Stimulated activated CD4-positive, alpha-beta T cell treated with anti-CD3 and anti-CD28 coated beads, Interleukin-12 subunit alpha, Interleukin-12 subunit beta, amount 100 ng/mL, for 48 hours (primary cell): Measurements from ENCODE around the gene NR2C1.
"Not testable (repeated sequence)": the region's sequence is repeated elsewhere in the genome, so short reads cannot be mapped to it uniquely, and the experiment has no call there.

Experiments used
- DNase-seq, 3 donors: peaks; one replicate each; pipeline ENCODE4 v3.0.0-alpha.2; 2020; ENCODE audit warnings: low read depth in 2 of 3, low spot score in 1 of 3

Gene NR2C1

DNA sequence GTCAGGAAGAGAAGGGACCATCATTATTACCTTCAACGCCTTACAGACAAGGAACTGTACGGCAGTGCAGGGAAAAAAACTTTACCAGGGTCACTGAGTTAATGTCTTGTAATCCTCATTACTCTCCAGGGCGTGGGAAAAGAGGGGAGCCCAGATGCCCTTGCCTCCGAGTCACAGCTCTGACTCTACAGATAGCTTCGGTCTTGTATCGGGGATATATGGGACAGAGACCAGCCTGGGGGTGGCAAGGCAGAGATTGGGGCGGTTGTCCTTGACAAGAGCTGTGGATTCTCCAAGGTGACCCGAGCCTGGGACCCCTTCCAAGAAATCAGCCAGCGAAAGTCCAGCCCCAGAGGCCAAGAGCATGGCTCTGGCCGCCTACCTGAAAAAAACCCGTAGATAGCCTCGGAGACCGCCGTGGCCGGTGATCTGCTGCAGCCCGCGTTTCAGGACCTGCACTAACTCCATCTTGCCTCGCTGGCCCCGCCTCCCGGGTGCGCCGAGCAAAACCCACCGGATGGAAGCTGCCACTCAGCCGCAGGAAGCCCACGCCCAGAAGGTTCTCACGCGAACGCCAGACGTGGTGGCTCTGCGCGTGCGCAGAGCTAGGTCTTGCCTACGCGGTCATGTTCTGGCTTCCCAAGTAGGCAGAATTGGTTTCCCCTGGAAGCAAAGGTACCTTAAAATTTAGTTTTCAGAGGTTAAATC lies 70.1 kb downstream of the NR2C1 start, which contains the start of gene NDUFA12:
TSS of gene NDUFA12 (minus strand) at position 485 of the 708 bp plus-strand sequence. CDS start at position 468, 17 bp downstream.
- DNase-seq, result peak; percentile 91 to 96 (median 92)

DNA sequence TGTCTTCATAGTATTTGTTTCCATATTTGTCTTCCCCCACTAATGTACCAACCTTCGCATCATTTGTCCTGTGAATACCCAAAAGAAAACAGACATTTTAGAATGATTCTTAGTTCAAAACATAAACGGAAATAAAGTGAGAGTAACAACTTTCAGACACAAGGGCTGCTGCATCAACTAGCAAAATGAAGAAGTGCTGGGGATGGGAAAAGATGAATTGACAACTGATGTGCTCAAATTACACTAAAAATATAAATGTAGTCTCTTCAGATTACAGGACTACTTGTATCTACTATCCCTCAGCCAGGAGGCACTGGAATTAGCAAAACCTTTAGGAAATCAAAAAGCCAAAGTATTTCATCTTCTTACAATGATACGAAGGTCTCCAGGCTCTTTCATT lies 70.7 kb downstream of the NR2C1 start:
- DNase-seq, result no peak

DNA sequence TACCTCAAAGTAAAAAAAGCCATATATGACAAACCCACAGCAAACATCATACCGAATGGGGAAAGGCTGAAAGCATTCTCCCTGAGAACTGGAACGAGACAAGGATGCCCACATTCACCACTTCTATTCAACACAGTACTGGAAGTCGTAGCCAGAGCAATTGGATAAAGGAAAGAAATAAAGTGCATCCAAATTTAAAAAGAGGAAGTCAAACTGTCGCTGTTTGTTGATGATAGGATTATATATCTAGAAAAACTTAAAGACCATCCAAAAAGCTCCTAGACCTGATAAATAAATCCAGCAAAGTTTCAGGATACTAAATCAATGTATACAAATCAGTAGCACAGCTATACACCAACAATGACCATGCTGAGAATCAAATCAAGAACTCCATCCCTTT lies 75.1 kb downstream of the NR2C1 start:
- no peak for DNase-seq

DNA sequence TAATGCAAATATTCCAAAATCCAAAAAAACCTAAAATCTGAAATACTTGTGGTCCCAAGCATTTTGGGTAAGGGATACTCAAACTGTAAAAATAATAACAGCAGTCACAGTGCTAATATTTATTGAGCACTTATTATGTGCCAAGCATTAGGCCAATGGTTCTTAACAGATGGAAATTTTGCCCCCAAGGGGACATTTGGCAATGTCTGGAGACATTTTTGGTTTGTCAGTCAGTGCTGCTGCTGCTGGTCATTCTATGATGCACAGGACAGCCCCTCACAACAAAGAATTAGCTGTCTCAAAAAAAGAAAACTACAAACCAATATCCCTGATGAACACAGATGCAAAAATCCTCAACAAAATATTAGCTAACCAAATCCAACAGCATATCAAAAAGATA lies 75.7 kb downstream of the NR2C1 start:
- DNase-seq, result no peak

DNA sequence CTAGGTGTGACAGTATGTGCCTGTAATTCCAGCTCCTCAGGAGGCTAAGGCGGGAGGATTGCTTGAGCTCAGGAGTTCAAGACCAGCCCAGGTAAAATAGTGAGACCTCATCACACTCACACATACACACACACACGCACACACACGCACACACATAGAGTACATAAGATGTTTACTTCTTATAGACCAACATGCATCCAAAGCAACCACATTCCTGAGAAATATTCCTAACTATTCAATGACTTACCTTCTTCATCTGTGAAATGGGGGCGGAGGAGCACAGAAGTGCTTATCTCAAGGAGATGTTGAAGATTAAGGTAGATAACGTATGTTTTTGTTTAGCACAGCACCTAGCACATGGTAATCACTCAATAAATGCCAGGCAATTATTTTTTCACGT lies 76.4 kb downstream of the NR2C1 start:
- no peak for DNase-seq

DNA sequence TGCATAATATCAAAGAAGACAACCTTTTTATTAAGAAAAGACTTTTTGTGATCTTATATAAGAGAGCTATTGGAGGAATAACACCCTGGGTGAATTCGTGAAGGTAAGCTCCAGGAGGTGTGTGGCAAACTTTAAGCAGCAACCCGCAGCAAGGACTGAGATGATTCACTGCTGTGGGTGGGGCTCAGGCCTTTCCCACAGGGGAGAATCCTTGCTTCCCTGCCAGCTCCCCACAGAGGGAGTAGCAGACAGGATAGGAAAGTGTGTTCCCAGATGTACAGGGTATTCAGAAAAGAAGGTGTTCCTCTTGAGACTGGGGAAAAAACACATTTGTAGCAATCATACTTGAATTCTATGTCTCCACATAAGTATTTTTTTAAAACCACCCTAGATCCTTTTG lies 79.1 kb downstream of the NR2C1 start:
- DNase-seq, result no peak

DNA sequence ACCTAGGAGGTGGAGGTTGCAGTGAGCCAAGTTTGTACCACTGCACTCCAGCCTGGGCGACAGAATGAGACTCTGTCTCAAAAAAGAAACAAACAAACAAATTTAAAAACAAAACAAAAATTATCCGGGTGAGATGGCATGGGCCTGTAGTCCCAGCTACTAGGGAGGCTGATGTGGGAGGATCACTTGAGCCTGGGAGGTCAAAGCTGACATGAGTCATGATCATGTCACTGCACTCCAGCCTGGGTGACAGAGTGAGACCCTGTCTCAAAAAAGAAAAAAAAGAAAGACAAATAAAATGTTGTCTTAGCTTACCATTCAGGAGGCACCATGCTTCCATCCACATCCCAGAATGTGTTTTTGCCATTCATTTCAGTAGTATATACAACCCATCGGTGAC lies 79.6 kb downstream of the NR2C1 start:
- DNase-seq, result not testable (repeated sequence)

DNA sequence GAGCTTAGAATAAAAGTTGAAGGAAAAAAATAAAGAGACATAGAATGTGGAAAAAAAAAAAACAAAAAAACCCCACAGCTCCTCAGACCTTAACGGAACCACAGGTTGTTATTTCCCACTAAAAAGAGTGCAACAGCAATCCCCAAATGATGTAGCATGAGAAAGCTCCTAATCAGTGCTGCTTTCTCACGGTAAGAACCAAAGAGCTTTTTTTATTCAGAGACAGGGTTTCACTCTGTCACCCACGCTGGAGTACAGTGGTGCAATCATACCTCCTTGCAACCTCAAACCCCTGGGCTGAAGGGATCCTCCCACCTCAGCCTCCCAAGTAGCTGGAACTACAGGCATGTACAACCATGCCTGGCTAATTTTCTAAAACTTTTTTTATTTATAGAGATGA lies 83.2 kb downstream of the NR2C1 start:
- no peak for DNase-seq

DNA sequence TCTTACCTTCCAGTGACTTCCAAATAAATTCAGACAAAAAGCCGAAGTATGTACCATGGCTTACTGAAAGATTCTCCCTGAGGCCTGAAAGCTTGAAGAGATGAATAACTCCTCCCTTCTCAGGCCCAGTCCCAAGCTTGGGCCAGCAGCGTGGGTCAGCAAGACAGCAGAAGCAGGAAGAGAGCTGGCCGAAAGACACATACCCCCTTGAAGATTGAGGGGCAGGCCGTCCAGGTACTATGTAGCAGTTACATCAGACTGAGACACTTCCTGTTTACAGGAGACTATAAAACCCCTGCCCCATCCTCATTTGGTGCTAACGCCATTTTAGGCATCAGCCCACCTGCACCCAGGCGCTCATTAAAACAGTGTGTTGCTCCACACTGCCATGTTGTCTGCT lies 84.9 kb downstream of the NR2C1 start:
- no peak for DNase-seq

DNA sequence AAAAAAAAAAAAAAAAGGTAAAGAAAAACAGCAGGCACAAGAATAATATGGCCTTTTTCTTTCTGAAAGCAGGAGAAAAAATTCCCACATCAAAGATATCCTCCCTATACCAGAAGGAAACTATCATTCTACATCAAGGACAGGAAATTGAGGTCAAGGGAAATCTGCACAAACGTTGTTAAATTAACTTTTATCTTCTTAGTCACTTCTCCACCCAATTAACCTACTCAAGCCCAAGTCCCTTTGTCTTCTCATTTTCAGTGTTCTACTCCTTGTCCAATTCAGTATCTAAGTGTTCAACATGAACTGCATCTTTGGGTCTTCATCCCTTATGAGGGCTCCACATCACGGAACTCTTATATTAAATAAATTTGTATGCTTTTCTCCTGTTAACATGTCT lies 85.6 kb downstream of the NR2C1 start:
- DNase-seq, result no peak

DNA sequence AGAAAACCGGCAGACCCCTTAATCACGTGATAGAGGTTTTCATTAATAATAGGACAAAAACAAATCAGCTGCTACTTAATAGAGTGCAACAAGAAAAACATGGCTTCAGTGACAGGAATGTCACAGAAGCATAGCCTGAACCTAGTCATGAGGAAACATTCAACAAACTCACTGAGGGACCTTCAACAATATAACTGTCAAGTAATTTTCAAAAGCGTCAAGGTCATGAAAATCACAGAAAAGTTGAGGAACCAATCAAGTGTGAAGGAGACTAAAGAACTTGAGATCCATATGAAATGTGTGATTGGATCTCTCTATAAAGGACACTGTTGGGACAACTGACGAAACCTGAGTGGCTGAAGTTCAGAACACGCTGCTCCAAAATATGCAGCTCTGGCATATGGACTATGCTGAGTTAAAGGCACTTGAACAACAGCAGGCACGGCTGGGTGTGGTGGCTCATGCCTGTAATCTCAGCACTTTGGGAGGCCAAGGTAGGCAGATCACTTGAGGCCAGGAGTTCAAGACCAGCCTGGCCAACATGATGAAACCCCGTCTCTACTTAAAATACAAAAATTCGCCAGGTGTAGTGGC lies 86.2 kb downstream of the NR2C1 start:
- no peak for DNase-seq

DNA sequence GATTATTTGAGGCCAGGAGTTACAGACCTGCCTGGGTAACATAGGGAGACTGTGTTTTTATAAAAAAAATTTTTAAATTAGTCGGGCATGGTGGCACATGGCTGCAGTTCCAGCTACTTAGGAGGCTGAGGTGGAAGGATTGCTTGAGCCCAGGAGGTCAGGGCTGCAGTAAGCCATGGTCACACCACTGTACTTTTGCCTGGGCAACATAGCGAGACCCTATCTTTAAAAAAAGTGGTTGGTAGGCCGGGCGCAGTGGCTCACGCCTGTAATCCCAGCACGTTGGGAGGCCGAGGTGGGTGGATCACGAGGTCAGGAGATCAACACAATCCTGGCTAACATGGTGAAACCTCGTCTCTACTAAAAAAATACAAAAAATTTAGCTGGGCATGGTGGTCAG lies 88.3 kb downstream of the NR2C1 start:
- DNase-seq, result not testable (repeated sequence)

DNA sequence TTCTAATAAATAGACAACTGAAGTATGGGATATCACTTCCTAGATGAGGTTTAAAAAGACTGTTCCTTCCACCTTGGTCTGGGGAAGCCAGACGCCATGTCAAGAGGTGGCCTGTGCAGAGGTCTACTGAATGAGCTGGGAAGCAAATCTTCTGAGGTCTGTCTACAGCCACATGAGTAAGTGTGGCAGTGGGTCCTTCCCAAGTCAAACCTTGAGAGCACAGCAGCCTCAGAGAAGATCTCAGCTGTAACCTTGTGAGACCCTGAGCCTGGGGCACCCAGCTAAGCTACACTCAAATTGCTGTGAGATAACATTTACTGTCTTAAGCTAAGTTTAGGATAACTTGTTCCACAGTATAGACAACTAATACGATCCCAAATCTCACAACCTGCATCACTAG lies 90.1 kb downstream of the NR2C1 start:
- DNase-seq, result no peak

DNA sequence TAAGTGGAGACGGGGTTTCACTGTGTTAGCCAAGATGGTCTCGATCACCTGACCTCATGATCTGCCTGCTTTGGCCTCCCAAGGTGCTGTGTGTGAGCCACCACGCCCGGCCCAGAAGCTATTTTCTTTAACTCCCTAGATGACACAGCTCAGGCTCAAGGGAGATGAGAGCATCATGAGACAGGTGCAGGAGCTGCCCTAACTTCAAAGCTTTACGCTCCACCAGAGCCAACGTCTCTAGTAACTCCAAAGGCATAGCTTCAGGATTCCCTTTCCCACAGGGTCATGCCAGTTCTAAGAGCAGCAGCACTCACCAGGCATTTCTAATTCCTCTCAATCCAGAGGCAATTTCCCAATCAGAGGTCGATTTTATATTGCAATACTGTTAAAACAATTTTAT lies 91.0 kb downstream of the NR2C1 start:
- no peak for DNase-seq

DNA sequence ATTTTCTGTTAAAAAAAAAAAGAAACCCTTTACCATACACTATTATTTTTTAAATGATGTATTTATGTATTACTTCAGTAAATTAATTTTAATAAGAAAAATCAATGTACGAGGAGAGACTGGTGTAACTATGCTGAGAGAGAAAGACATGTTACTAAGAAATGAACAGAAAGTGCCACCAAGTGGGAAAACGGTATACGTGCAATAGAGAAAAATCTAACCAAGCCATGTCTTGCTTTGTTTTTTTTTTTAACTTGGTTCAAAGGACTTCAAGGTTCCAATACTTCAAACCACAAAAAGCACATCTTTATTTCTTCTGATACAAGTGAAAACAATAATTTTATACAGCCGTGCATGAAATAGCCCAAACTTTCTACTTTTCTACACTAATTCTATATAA lies 92.8 kb downstream of the NR2C1 start:
- DNase-seq, result no peak

DNA sequence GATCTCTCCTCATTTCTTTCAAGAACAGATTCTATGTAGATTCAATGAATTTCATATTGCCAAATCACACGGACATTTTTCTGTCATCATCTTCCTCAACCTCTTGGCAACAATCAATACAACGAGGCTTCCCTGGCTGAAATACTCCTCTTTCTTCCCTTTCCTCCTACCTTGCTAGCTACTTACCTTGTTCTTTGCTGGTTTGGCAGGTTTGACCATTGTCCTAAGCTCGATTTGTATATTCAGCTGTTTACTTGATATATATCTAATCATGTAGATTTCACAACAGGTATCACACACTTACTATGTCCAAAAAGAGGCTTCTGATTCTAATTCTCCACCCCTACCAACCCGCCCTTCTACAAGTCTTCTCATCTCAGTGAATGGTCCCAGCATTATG lies 93.5 kb downstream of the NR2C1 start:
- no peak for DNase-seq

DNA sequence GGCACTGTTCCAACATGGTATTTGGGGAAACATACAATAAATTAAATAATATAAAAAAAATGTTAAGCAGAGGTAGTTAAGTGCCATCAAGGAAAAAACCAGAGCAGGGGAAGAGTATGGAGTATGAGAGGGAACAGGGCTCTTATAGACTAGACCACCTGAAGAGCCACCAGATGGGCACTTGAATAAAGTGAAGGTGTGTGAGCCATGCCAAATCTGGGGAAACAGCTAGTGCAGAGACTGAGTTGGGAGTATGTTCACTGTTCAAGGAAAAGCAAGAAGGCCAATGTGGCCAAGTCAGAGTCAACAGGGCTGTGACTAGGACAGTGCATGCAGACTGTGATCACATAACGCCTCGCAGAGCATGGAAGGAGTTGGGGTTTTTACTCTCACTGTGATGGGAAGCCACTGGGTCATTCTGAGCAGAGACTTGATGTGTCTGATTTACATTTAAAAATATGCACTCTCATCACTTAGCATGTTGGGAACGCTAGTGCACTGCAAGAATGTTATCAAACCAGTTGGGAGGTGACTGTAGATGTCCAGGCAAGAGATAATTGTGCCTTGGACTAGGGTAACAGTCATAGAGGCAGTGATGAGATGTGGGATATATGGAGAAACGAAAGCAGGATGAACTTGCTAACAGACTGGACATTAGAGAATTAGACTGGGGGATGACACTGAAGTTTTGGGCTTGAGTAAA lies 95.5 kb downstream of the NR2C1 start:
- DNase-seq, result no peak

DNA sequence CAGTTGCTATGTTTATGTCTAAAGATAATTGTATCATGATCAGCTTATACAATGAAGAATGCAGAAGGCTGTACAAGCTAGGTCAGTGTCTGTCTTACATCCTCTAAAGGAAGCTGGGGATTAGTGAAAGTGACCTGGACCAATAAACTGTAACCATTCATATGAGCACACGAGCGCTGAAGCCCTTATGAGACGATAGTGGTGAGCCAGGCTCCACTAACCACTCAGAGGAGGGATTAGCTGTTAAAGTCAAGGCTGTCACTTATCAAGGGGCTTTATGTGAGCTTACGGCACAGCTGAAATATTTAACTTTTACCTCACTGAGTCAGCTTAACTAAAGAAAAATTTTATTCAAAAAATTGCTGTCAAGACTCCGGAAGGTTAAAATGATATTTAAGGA lies 100.2 kb downstream of the NR2C1 start:
- no peak for DNase-seq

DNA sequence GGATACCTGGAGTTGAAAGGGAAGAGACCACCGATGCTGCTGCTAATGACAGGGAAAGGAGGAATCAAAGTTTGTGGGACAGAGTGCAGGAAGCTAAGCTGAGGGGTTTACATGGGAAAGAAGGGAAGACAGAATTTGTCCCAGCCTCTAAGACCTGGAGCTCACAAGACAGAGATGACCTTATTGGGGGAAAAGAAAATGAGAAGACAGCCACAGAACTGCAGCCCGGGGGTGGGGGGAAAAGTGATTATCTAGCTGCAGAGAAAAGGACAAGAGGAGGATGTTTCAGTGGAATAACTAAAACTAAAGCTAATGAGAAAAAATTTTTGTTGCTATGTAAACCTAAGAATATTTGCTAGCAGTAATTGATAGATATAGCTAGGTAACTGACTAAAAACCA lies 100.6 kb downstream of the NR2C1 start:
- no peak for DNase-seq

DNA sequence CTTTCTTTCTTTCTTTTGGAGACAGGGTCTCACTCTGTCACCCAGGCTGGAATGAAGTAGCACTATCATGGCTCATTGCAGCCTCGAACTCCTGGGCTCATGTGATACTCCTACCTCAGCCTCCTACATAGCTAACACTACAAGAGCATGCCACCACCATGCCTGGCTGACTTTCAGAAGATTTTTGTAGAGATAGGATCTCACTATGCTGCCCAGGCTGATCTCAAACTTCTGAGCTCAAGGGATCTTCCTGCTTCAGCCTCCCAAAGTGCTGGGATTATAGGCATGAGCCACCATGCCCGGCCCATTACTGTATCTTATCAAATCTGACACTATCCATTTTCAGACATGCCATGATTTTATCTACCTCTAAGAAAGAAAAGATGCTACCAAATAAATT lies 101.5 kb downstream of the NR2C1 start:
- DNase-seq, result no peak

DNA sequence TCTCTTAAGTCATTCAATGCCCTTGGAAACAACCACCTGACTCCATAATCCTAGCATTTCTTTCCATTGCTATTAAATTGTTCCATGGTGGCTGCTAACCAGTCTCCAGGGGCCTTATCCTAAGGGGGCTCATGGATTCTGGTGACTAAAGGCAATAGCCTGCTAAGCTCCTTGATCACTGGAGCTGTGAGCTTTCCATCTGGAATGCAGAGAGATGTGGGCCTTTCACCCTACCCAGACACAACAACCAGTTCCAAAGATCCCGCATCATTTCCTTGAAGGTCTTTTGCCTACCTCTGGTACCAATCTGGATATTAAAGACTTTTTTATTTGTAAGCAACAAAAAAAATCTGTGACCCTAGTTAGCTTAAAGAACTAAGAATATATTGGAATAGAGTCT lies 102.9 kb downstream of the NR2C1 start:
- DNase-seq, result no peak
